ENCODE results near the gene MTIF3. TPM values are rescaled to one million over a fixed set of nuclear protein-coding genes. Genes with fewer than 3 reads are reported as not detected.

Gene MTIF3
- polyA plus RNA-seq, 1 donor (not counting 4 experiments of a cell fraction or from before 2014, with no cell fraction given) = 56.1 TPM

DNA sequence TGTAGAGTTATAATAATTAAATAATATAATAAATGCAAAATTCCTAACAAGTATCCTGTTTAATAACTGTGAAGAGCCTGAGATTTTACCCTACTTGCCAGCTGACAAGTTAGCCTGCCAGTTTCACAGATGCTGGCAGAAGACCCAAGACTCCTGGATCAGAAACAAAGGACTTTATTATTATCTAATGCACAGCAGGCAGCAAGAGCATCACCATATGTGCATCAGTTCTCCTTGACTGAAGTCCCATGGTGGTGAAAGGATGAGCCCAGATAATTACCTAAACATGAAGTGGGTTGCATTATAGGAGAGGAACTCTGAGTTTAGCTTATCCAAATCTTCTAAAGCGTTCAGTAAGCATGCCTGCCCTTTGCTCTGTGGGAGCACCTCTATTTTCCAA lies 39.1 kb upstream of the MTIF3 start:
- dilution Hi-C loops (cut with MboI; ENCODE audit: extremely low pct_ligation_motif_present, low sequenced_read_pairs) = no loop called here
- no peaks in the 10 kb centered on the region for H3K9me3 ChIP-seq (ENCODE audit: control insufficient read depth, low read depth, low read length)

DNA sequence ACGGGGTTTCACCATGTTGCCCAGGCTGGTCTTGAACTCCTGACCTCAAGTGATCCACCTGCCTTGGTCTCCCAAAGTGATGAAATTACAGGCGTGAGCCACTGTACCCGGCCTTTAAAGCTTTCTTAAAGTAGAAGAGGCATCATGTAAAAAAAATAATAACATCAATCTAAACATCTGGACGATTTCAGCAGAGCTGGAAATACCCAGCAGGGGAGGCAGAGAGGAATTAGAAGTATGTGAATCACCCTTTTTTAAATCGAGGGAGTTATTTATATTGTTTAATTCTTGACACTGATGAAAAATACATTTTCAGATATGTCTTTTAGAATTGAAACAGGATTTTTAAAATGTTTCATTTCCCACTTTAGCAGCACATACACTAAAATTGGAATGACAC lies 37.4 kb upstream of the MTIF3 start:
- no peak overlapping the region for H3K27ac ChIP-seq (ENCODE audit: control insufficient read depth, insufficient read depth, low read length)
- H3K4me2 ChIP-seq (ENCODE audit: control insufficient read depth, extremely low read depth, insufficient read depth, low read depth, low read length) = no peak overlapping the region
- no peaks in the 10 kb centered on the region for H3K36me3 ChIP-seq (ENCODE audit: control insufficient read depth in 2 of 2, extremely low read depth in 1 of 2, insufficient read depth in 2 of 2, low read length in 2 of 2)
- no peaks in the 10 kb centered on the region for H3K9me3 ChIP-seq (ENCODE audit: control insufficient read depth, low read depth, low read length)
- H3K9me1 ChIP-seq (ENCODE audit: control insufficient read depth, extremely low read depth, insufficient read depth, low read length) = no peaks in the 10 kb centered on the region
- H4K20me1 ChIP-seq (ENCODE audit: control insufficient read depth, extremely low read depth, insufficient read depth, low read length) = no peaks in the 10 kb centered on the region
- H3K9ac ChIP-seq (ENCODE audit: control insufficient read depth, extremely low read depth, insufficient read depth, low read length) = no peak overlapping the region
- H2AFZ ChIP-seq (ENCODE audit: control insufficient read depth, low read length) = no peak overlapping the region
- TF ChIP-seq, protein P1, sequence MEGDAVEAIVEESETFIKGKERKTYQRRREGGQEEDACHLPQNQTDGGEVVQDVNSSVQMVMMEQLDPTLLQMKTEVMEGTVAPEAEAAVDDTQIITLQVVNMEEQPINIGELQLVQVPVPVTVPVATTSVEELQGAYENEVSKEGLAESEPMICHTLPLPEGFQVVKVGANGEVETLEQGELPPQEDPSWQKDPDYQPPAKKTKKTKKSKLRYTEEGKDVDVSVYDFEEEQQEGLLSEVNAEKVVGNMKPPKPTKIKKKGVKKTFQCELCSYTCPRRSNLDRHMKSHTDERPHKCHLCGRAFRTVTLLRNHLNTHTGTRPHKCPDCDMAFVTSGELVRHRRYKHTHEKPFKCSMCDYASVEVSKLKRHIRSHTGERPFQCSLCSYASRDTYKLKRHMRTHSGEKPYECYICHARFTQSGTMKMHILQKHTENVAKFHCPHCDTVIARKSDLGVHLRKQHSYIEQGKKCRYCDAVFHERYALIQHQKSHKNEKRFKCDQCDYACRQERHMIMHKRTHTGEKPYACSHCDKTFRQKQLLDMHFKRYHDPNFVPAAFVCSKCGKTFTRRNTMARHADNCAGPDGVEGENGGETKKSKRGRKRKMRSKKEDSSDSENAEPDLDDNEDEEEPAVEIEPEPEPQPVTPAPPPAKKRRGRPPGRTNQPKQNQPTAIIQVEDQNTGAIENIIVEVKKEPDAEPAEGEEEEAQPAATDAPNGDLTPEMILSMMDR (optimal IDR thresholded peaks at IDR 0.05 in 1 of 3, IDR thresholded peaks at IDR 0.05 in 1 of 3, conservative IDR thresholded peaks at IDR 0.05 in 1 of 3; ENCODE audit: extremely low read depth in 1 of 3, insufficient read depth in 2 of 3, low read length in 3 of 3) = no peak
- TF ChIP-seq EZH2 (IDR thresholded peaks at IDR 0.05; ENCODE audit: low read length) = no peak
- FAIRE-seq (no peak), DNase-seq (ENCODE audit: low read depth, low spot score) (no peak)
- H3K79me2 ChIP-seq (ENCODE audit: control insufficient read depth, insufficient read depth, low read length) = no peaks in the 10 kb centered on the region
- H3K4me3 ChIP-seq (ENCODE audit: control insufficient read depth in 2 of 3, extremely low read depth in 1 of 3, insufficient read depth in 2 of 3, low read depth in 1 of 3, low read length in 3 of 3) = no peak overlapping the region
- H3K4me1 ChIP-seq (ENCODE audit: control insufficient read depth, extremely low read depth, insufficient read depth, low read length) = no peaks in the 10 kb centered on the region
- H3K27me3 ChIP-seq (ENCODE audit: control insufficient read depth, extremely low read depth, insufficient read depth, low read length) = peaks cover 6% of the 10 kb centered on the region
- dilution Hi-C loops (cut with MboI; ENCODE audit: extremely low pct_ligation_motif_present, low sequenced_read_pairs) = no loop called here

More for the DNA sequence above, 39.1 kb upstream of the MTIF3 start:
- no peak overlapping the region for H2AFZ ChIP-seq (ENCODE audit: control insufficient read depth, low read length)
- DNase-seq (ENCODE audit: low read depth, low spot score) = no peak
- no peaks in the 10 kb centered on the region for H3K9me1 ChIP-seq (ENCODE audit: control insufficient read depth, extremely low read depth, insufficient read depth, low read length)
- H3K27ac ChIP-seq (ENCODE audit: control insufficient read depth, insufficient read depth, low read length) = no peak overlapping the region
- H3K4me1 ChIP-seq (ENCODE audit: control insufficient read depth, extremely low read depth, insufficient read depth, low read length) = no peaks in the 10 kb centered on the region
- no peaks in the 10 kb centered on the region for H3K27me3 ChIP-seq (ENCODE audit: control insufficient read depth, extremely low read depth, insufficient read depth, low read length)
- no peak overlapping the region for H3K9ac ChIP-seq (ENCODE audit: control insufficient read depth, extremely low read depth, insufficient read depth, low read length)
- no peak for TF ChIP-seq EZH2 (IDR thresholded peaks at IDR 0.05; ENCODE audit: low read length)
- H3K79me2 ChIP-seq (ENCODE audit: control insufficient read depth, insufficient read depth, low read length) = no peaks in the 10 kb centered on the region
- no peaks in the 10 kb centered on the region for H4K20me1 ChIP-seq (ENCODE audit: control insufficient read depth, extremely low read depth, insufficient read depth, low read length)
- H3K4me3 ChIP-seq (ENCODE audit: control insufficient read depth in 2 of 3, extremely low read depth in 1 of 3, insufficient read depth in 2 of 3, low read depth in 1 of 3, low read length in 3 of 3) = no peak overlapping the region
- no peak for FAIRE-seq
- no peak overlapping the region for H3K4me2 ChIP-seq (ENCODE audit: control insufficient read depth, extremely low read depth, insufficient read depth, low read depth, low read length)
- H3K36me3 ChIP-seq (ENCODE audit: control insufficient read depth in 2 of 2, extremely low read depth in 1 of 2, insufficient read depth in 2 of 2, low read length in 2 of 2) = no peaks in the 10 kb centered on the region

DNA sequence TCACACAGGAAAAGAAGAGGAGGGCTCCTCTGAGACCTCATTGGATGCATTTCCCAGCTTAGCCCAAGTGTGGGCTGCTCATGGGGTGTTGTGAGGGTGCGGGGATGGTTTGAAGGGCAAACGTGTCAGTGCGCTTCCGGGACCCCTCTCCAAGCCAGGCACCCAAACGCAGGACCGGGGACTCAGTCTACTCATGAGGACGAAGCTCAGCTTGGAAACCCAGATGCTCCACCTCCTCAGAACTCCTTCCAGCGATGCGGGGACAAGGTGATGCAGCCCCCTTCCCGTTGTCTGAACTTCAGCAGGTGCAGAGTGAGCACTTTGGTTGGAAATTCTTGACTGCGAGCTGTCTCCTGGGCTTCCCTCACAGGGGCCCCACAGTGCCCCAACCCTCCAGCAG lies 33.1 kb upstream of the MTIF3 start:
- Histone ChIP-seq H3K4me3 (ENCODE audit: control insufficient read depth in 2 of 3, extremely low read depth in 1 of 3, insufficient read depth in 2 of 3, low read depth in 1 of 3, low read length in 3 of 3) (no peak overlapping the region), H3K27me3 (ENCODE audit: control insufficient read depth, extremely low read depth, insufficient read depth, low read length) (peaks cover 6% of the 10 kb centered on the region), H3K4me2 (ENCODE audit: control insufficient read depth, extremely low read depth, insufficient read depth, low read depth, low read length) (no peak overlapping the region), H3K79me2 (ENCODE audit: control insufficient read depth, insufficient read depth, low read length) (no peaks in the 10 kb centered on the region), H3K9me3 (ENCODE audit: control insufficient read depth, low read depth, low read length) (peaks cover 3% of the 10 kb centered on the region), H3K4me1 (ENCODE audit: control insufficient read depth, extremely low read depth, insufficient read depth, low read length) (no peaks in the 10 kb centered on the region), H3K9me1 (ENCODE audit: control insufficient read depth, extremely low read depth, insufficient read depth, low read length) (no peaks in the 10 kb centered on the region), H3K27ac (ENCODE audit: control insufficient read depth, insufficient read depth, low read length) (no peak overlapping the region), H3K9ac (ENCODE audit: control insufficient read depth, extremely low read depth, insufficient read depth, low read length) (no peak overlapping the region), H3K36me3 (ENCODE audit: control insufficient read depth in 2 of 2, extremely low read depth in 1 of 2, insufficient read depth in 2 of 2, low read length in 2 of 2) (no peaks in the 10 kb centered on the region), H2AFZ (ENCODE audit: control insufficient read depth, low read length) (no peak overlapping the region), H4K20me1 (ENCODE audit: control insufficient read depth, extremely low read depth, insufficient read depth, low read length) (no peaks in the 10 kb centered on the region)
- FAIRE-seq (no peak), DNase-seq (ENCODE audit: low read depth, low spot score) (no peak)
- dilution Hi-C loops (cut with MboI; ENCODE audit: extremely low pct_ligation_motif_present, low sequenced_read_pairs) = no loop called here
- no peak for TF ChIP-seq EZH2 (IDR thresholded peaks at IDR 0.05; ENCODE audit: low read length)
- TF ChIP-seq, protein P1 (optimal IDR thresholded peaks at IDR 0.05 in 1 of 3, IDR thresholded peaks at IDR 0.05 in 1 of 3, conservative IDR thresholded peaks at IDR 0.05 in 1 of 3; ENCODE audit: extremely low read depth in 1 of 3, insufficient read depth in 2 of 3, low read length in 3 of 3) = no peak
